ENCODE data around the gene CRIM1. TPM values are rescaled to one million over a fixed set of nuclear protein-coding genes. Genes with fewer than 3 reads are reported as not detected.

Gene CRIM1
- total and polyA plus RNA-seq, 4 donors = 2.2 to 22.1 (median 9.6) TPM

- Histone ChIP-seq H3K27ac (ENCODE audit: low read depth in 1 of 2, low read length in 2 of 2) (no peak overlapping the region), H3K9ac (ENCODE audit: low read depth in 1 of 2, low read length in 2 of 2) (no peak overlapping the region), H3K27me3 (ENCODE audit: control insufficient read depth in 4 of 4, insufficient read depth in 4 of 4, low read length in 3 of 4) (no peaks in the 10 kb centered on the region), H3K9me3 (ENCODE audit: control insufficient read depth in 4 of 4, low read length in 3 of 4) (no peaks in the 10 kb centered on the region), H3K4me3 (ENCODE audit: low read depth in 1 of 3, low read length in 3 of 3) (no peak overlapping the region), H3K4me1 (ENCODE audit: control insufficient read depth in 4 of 4, insufficient read depth in 4 of 4, low read length in 3 of 4) (peaks cover 0 to 7% (median 4%) of the 10 kb centered on the region in 4 donors), H3K36me3 (ENCODE audit: control insufficient read depth in 4 of 4, insufficient read depth in 3 of 4, low read depth in 1 of 4, low read length in 3 of 4) (peaks cover 0 to 2% (median 0%) of the 10 kb centered on the region in 4 donors)
- WGBS = 90% methylated on average over 6 of the region's 6 CpGs
- no peak for TF ChIP-seq HNF4G (IDR thresholded peaks at IDR 0.05)
- TF ChIP-seq FOXA2 (IDR thresholded peaks at IDR 0.05) = no peak
- TF ChIP-seq GABPA (IDR thresholded peaks at IDR 0.05 in 1 of 2, conservative IDR thresholded peaks at IDR 0.05 in 1 of 2) = no peak
- TF ChIP-seq HNF4A (conservative IDR thresholded peaks at IDR 0.05) = no peak
- TF ChIP-seq SP1 (IDR thresholded peaks at IDR 0.05) = no peak
- TF ChIP-seq ZBTB33 (IDR thresholded peaks at IDR 0.05) = no peak
- TF ChIP-seq NR2F2 (IDR thresholded peaks at IDR 0.05) = no peak
- TF ChIP-seq, protein P1, sequence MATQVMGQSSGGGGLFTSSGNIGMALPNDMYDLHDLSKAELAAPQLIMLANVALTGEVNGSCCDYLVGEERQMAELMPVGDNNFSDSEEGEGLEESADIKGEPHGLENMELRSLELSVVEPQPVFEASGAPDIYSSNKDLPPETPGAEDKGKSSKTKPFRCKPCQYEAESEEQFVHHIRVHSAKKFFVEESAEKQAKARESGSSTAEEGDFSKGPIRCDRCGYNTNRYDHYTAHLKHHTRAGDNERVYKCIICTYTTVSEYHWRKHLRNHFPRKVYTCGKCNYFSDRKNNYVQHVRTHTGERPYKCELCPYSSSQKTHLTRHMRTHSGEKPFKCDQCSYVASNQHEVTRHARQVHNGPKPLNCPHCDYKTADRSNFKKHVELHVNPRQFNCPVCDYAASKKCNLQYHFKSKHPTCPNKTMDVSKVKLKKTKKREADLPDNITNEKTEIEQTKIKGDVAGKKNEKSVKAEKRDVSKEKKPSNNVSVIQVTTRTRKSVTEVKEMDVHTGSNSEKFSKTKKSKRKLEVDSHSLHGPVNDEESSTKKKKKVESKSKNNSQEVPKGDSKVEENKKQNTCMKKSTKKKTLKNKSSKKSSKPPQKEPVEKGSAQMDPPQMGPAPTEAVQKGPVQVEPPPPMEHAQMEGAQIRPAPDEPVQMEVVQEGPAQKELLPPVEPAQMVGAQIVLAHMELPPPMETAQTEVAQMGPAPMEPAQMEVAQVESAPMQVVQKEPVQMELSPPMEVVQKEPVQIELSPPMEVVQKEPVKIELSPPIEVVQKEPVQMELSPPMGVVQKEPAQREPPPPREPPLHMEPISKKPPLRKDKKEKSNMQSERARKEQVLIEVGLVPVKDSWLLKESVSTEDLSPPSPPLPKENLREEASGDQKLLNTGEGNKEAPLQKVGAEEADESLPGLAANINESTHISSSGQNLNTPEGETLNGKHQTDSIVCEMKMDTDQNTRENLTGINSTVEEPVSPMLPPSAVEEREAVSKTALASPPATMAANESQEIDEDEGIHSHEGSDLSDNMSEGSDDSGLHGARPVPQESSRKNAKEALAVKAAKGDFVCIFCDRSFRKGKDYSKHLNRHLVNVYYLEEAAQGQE (IDR thresholded peaks at IDR 0.05) = no peak
- TF ChIP-seq, protein P2, sequence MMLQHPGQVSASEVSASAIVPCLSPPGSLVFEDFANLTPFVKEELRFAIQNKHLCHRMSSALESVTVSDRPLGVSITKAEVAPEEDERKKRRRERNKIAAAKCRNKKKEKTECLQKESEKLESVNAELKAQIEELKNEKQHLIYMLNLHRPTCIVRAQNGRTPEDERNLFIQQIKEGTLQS (IDR thresholded peaks at IDR 0.05) = no peak
- no peak for DNase-seq (ENCODE audit: low spot score)
These were observed 212.3 kb downstream of the CRIM1 start for GRCh38 chr2:36567711-36568408.

DNA sequence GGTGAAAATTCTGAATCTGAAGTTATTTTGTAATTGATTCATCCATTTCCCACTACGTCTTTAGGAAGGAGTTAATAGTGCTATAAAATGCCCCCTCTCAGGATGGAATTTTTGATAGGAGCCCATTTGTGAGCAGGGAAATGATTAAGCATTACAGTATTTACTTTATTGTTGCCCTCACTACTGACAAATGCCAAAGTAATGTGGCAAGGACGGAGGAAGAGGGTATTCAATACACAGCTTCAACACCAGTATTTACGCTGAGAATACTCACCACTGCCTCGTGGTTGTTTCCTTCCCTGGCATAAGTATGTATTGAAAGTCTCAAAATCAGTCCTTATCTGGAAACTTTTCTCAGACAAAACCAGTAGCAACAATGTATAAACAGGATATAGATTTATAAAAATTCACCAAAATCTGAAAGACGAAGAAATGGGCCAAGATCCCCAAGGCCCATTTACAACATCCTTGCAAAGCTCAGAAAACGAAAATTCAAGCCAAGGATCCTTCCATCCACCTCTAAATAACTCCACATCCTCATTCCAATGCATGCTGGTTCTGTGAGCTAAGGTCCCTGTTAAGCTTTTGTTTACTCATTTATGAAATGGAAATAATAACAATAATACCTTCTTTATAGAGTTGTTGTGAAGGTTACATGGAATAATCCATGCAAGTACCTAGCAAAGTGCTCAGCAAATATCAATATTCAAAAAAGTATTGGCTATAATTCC is 213.1 kb downstream of the CRIM1 start:
- no peak for DNase-seq (ENCODE audit: low spot score)
- TF ChIP-seq YY1 (IDR thresholded peaks at IDR 0.05) (no peak), HNF4G (IDR thresholded peaks at IDR 0.05) (no peak), TAF1 (conservative IDR thresholded peaks at IDR 0.05) (no peak), JUND (IDR thresholded peaks at IDR 0.05) (no peak), RAD21 (IDR thresholded peaks at IDR 0.05) (no peak)
- peaks cover 0 to 4% (median 2%) of the 10 kb centered on the region in 4 donors for H3K36me3 ChIP-seq (ENCODE audit: control insufficient read depth in 4 of 4, insufficient read depth in 3 of 4, low read depth in 1 of 4, low read length in 3 of 4)
- no peaks in the 10 kb centered on the region for H3K27me3 ChIP-seq (ENCODE audit: control insufficient read depth in 4 of 4, insufficient read depth in 4 of 4, low read length in 3 of 4)
- no peak overlapping the region for H3K4me3 ChIP-seq (ENCODE audit: low read depth in 1 of 3, low read length in 3 of 3)
- H3K4me1 ChIP-seq (ENCODE audit: control insufficient read depth in 4 of 4, insufficient read depth in 4 of 4, low read length in 3 of 4) = no peaks in the 10 kb centered on the region
- 67% methylated on average over 6 of the region's 6 CpGs for WGBS
- no peak overlapping the region for H3K27ac ChIP-seq (ENCODE audit: low read depth in 1 of 2, low read length in 2 of 2)
- no peak overlapping the region for H3K9ac ChIP-seq (ENCODE audit: low read depth in 1 of 2, low read length in 2 of 2)
- no peaks in the 10 kb centered on the region for H3K9me3 ChIP-seq (ENCODE audit: control insufficient read depth in 4 of 4, low read length in 3 of 4)
